Breast epithelium (tissue), 4 donors: Measurements from ENCODE around the gene PFKFB2. TPM values are rescaled to one million over a fixed set of nuclear protein-coding genes. Genes with fewer than 3 reads are reported as not detected.
A peak's percentile ranks its signal among the peaks of the same experiment; 100 is the strongest.

ENCODE experiments used
- DNase-seq, 2 donors: peaks; one replicate each; pipeline ENCODE4 v3.0.0-alpha.2; 2019; ENCODE audit warnings: low spot score in 2 of 2
- H3K27ac ChIP-seq, 2 donors: fragments of 200-600 bp; sonication (generic) in 1 of 2; one replicate each; pipeline ENCODE4 v1.5.1; 2016 to 2019; ENCODE audit warnings: mild to moderate bottlenecking in 1 of 2
- H3K27me3 ChIP-seq, 2 donors: fragments of 200-600 bp; sonication (generic) in 1 of 2; one replicate each; pipeline versions ENCODE4 v1.5.1 to v1.6.0; 2017 to 2019; ENCODE audit warnings: control low read depth in 1 of 2, mild to moderate bottlenecking in 1 of 2
- H3K36me3 ChIP-seq: fragments of 200-600 bp; one replicate; pipeline ENCODE4 v1.5.1; 2019
- H3K4me1 ChIP-seq, 2 donors: fragments of 200-600 bp; sonication (generic); one replicate each; pipeline ENCODE4 v1.5.1; 2016 to 2019; ENCODE audit warnings: control low read depth in 1 of 2
- H3K4me3 ChIP-seq, 3 donors: fragments of 200-600 bp; sonication (generic); 1 replicate in 2 of 3; 2 replicates in 1 of 3; pipeline ENCODE4 v1.5.1; 2016 to 2019; ENCODE audit warnings: mild to moderate bottlenecking in 3 of 3, moderate library complexity in 2 of 3
- H3K9me3 ChIP-seq, 2 donors: fragments of 200-600 bp; sonication (generic) in 1 of 2; one replicate each; pipeline ENCODE4 v1.5.1; 2016 to 2019; ENCODE audit warnings: control low read depth in 1 of 2
- POLR2A ChIP-seq: fragments of 450-650 bp; IDR thresholded peaks from one replicate; pipeline ENCODE4 v1.6.1; 2016; ENCODE audit warnings: antibody characterized with exemption, mild to moderate bottlenecking, moderate library complexity
- POLR2AphosphoS5 ChIP-seq, 3 donors: sonication (generic); formaldehyde crosslinking; IDR thresholded peaks; one replicate each; pipeline ENCODE4 v1.6.1; 2017; ENCODE audit warnings: antibody characterized with exemption in 3 of 3
- intact Hi-C: fragments of 100-400 bp; cut with DNase I; formaldehyde crosslinking; loops from one replicate; pipeline ENCODE4 v1.15.1; 2023; ENCODE audit warnings: low total_unique reads
- total RNA-seq, 3 donors: library from RNA; depleted of rRNA; stranded (reverse); fragments of >200 nt; gene quantifications; one replicate each; pipeline ENCODE4 v1.1.0, GENCODE V29; 2016
- TF ChIP-seq, protein P1 (sequence below), 3 donors: fragments of 450-650 bp; IDR thresholded peaks; one replicate each; pipeline ENCODE4 v1.5.1; 2016 to 2017; ENCODE audit warnings: antibody characterized with exemption in 3 of 3, mild to moderate bottlenecking in 3 of 3, moderate library complexity in 3 of 3

PFKFB2 gene
- total RNA-seq, 3 donors from 2014 or later = 7.5 to 13.2 (median 8.2) TPM

DNA sequence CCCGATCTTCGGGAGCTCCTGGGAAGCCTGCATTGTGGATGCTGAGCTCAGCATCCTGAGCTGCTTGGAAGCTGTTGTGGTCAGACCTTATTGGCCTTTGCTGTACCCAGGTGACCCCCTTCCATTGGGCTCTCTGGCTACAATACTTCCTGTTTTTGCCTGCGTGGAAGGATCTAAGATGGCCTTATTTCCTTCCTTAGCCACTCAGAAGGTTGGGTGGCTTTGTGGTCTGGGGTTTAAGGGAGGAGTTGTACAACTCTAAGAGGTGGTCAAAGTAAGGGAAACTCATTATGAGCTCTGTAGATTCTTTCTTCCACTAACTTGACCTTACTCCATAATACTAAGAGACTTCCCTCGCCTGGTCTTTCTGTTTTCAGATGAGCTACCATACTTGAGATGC is 17.7 kb downstream of the PFKFB2 start:
- H3K4me1 ChIP-seq = peaks cover 0 to 4% of the 10 kb centered on the region in 2 donors
- no peak for DNase-seq
- no peaks in the 10 kb centered on the region for H3K27me3 ChIP-seq
- H3K36me3 ChIP-seq = no peaks in the 10 kb centered on the region
- no peak overlapping the region for H3K27ac ChIP-seq
- intact Hi-C loops = no loop called here
- H3K4me3 ChIP-seq = no peak overlapping the region
- TF ChIP-seq POLR2AphosphoS5 (IDR thresholded peaks at IDR 0.05) (no peak), POLR2A (no peak)
- TF ChIP-seq, protein P1, sequence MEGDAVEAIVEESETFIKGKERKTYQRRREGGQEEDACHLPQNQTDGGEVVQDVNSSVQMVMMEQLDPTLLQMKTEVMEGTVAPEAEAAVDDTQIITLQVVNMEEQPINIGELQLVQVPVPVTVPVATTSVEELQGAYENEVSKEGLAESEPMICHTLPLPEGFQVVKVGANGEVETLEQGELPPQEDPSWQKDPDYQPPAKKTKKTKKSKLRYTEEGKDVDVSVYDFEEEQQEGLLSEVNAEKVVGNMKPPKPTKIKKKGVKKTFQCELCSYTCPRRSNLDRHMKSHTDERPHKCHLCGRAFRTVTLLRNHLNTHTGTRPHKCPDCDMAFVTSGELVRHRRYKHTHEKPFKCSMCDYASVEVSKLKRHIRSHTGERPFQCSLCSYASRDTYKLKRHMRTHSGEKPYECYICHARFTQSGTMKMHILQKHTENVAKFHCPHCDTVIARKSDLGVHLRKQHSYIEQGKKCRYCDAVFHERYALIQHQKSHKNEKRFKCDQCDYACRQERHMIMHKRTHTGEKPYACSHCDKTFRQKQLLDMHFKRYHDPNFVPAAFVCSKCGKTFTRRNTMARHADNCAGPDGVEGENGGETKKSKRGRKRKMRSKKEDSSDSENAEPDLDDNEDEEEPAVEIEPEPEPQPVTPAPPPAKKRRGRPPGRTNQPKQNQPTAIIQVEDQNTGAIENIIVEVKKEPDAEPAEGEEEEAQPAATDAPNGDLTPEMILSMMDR (IDR thresholded peaks at IDR 0.05) = no peak
- no peaks in the 10 kb centered on the region for H3K9me3 ChIP-seq

DNA sequence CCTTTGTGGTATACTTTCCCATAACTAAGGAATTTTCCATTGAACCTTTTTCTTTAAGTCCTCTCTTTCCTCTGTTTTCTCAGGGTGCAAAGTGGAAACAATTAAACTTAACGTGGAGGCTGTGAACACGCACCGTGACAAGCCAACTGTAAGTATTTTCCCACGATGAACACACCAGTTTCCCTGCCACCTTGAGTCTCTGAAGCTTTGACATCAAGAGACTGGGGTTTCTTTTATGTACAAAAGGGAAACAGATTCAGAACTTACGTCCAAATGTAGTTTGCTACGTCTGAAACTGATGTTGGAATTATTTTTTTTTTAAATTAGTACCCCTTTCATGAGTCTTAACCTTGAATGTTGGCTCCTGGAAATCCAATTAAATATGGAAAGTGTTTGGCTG is 18.4 kb downstream of the PFKFB2 start:
- TF ChIP-seq, protein P1 (IDR thresholded peaks at IDR 0.05) = no peak
- TF ChIP-seq POLR2A = no peak
- TF ChIP-seq POLR2AphosphoS5 (IDR thresholded peaks at IDR 0.05) = no peak
- H3K9me3 ChIP-seq = no peaks in the 10 kb centered on the region
- no peak overlapping the region for H3K27ac ChIP-seq
- H3K27me3 ChIP-seq = no peaks in the 10 kb centered on the region
- no peak overlapping the region for H3K4me3 ChIP-seq
- intact Hi-C loops = no loop called here
- peaks cover 0 to 4% of the 10 kb centered on the region in 2 donors for H3K4me1 ChIP-seq
- DNase-seq = no peak
- no peaks in the 10 kb centered on the region for H3K36me3 ChIP-seq

- no peaks in the 10 kb centered on the region for H3K9me3 ChIP-seq
- no peak for DNase-seq
- peaks cover 0 to 4% of the 10 kb centered on the region in 2 donors for H3K4me1 ChIP-seq
- no peak overlapping the region for H3K4me3 ChIP-seq
- H3K27me3 ChIP-seq = no peaks in the 10 kb centered on the region
- H3K36me3 ChIP-seq = no peaks in the 10 kb centered on the region
- TF ChIP-seq, protein P1 (IDR thresholded peaks at IDR 0.05) = no peak
- TF ChIP-seq POLR2A = no peak
- TF ChIP-seq POLR2AphosphoS5 (IDR thresholded peaks at IDR 0.05) = no peak
- intact Hi-C loops = no loop called here
- no peak overlapping the region for H3K27ac ChIP-seq
These were observed 19.2 kb downstream of the PFKFB2 start for GRCh38 chr1:207072233-207072632.

DNA sequence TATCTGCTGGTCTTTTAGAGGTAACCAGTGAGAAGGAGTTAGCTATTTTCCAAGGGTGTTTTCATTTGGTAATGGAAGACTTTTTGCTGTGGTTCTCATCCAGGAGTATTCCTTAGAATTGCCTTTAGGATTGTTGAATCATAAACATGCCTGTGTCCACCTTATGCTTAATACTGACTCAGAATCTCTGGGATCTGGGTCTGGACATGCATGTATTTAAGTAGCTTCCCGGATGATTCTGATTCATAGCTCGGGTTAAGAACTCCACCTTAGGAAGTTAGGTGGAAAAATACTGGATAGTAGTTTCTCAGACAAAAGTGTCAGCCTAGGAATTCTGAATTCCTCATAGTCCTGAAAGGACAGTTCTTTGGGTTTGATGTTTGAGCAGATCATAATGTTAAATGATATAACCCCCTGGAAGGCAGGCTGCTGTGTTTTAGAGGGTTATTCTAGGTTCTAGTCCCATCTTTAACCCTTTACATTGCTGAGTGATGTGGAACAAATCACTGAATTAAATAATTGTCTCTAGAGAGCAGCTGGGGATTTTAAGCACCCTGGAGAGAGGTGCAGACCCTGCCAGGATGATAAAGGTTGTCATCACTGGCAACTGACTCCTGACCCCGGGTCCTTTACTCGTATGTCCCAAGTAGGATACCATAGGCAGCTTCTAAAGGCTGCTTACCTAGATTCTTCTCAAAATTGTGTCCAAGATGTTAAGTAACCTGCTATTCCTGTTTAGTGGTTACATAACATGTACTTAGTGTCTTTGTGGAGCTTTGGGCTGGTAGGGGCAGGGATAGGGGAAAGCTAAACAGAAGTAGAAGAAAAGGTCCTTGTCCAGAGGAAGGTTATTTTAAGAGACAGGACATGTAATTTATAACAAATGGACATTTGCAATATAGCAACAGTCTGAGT is 21.1 kb downstream of the PFKFB2 start:
- Histone ChIP-seq H3K4me3 (no peak overlapping the region), H3K36me3 (no peaks in the 10 kb centered on the region), H3K9me3 (no peaks in the 10 kb centered on the region), H3K27ac (peak overlapping the region in 1 of 2 donors; percentile 7), H3K4me1 (peaks cover 0 to 4% of the 10 kb centered on the region in 2 donors), H3K27me3 (no peaks in the 10 kb centered on the region)
- no peak for DNase-seq
- intact Hi-C loops = no loop called here
- no peak for TF ChIP-seq POLR2AphosphoS5 (IDR thresholded peaks at IDR 0.05)
- no peak for TF ChIP-seq POLR2A
- TF ChIP-seq, protein P1 (IDR thresholded peaks at IDR 0.05) = no peak
